HepG2 (cell line): Measurements from ENCODE around the gene NOL4L. TPM values are rescaled to one million over a fixed set of nuclear protein-coding genes. Genes with fewer than 3 reads are reported as not detected.

Source experiments
- ARNT ChIP-seq: fragments of 450-650 bp; IDR thresholded peaks from 2 replicates; pipeline ENCODE4 v1.6.1; 2017
- EED ChIP-seq: sonication (generic); formaldehyde crosslinking; IDR thresholded peaks from 2 replicates; pipeline ENCODE4 v1.5.0; 2020; ENCODE audit warnings: mild to moderate bottlenecking, missing genetic modification reagents
- MEF2D ChIP-seq: sonication (generic); formaldehyde crosslinking; IDR thresholded peaks from 2 replicates; pipeline ENCODE4 v1.5.1; 2020; ENCODE audit warnings: mild to moderate bottlenecking, missing genetic modification reagents
- MTF2 ChIP-seq: sonication (generic); formaldehyde crosslinking; IDR thresholded peaks from 2 replicates; pipeline ENCODE4 v1.5.0; 2020; ENCODE audit warnings: missing genetic modification reagents, borderline replicate concordance
- NFKB2 ChIP-seq: sonication (generic); formaldehyde crosslinking; IDR thresholded peaks from 2 replicates; pipeline ENCODE4 v1.4.0; 2020; ENCODE audit warnings: missing genetic modification reagents, borderline replicate concordance
- TCF7 ChIP-seq: sonication (generic); IDR thresholded peaks from 2 replicates; pipeline ENCODE4 v1.6.1; 2016; ENCODE audit warnings: antibody characterized with exemption, low read depth
- THYN1 ChIP-seq: sonication (generic); formaldehyde crosslinking; IDR thresholded peaks from 2 replicates; pipeline ENCODE4 v1.8.1; 2023; ENCODE audit warnings: low read depth, mild to moderate bottlenecking, moderate library complexity, missing genetic modification reagents, borderline replicate concordance
- TOPORS ChIP-seq: sonication (generic); formaldehyde crosslinking; IDR thresholded peaks from 2 replicates; pipeline ENCODE4 v1.8.0; 2023; ENCODE audit warnings: mild to moderate bottlenecking, missing genetic modification reagents
- ZFY ChIP-seq: sonication (generic); formaldehyde crosslinking; IDR thresholded peaks from 2 replicates; pipeline ENCODE4 v1.4.0; 2020; ENCODE audit warnings: missing genetic modification reagents
- ZNF143 ChIP-seq: sonication (generic); formaldehyde crosslinking; IDR thresholded peaks from 2 replicates; pipeline ENCODE4 v1.4.0; 2020; ENCODE audit warnings: missing genetic modification reagents
- ZNF225 ChIP-seq: sonication (generic); formaldehyde crosslinking; IDR thresholded peaks from 2 replicates; pipeline ENCODE4 v1.4.0; 2020; ENCODE audit warnings: mild to moderate bottlenecking, missing genetic modification reagents
- ZNF577 ChIP-seq: sonication (generic); formaldehyde crosslinking; IDR thresholded peaks from 2 replicates; pipeline ENCODE4 v1.4.0; 2020; ENCODE audit warnings: mild to moderate bottlenecking, low read depth, missing genetic modification reagents, borderline replicate concordance
- polyA plus RNA-seq, 8 experiments: library from polyadenylated mRNA; depleted of rRNA in 3 of 8; stranded (reverse) in 7 of 8; unstranded in 1 of 8; fragments of >200 nt; fragmentation: Illumina TruSeq in 4 of 8; extraction: Trizol in 4 of 8; gene quantifications; 2 replicates each; pipeline versions ENCODE4 v1.2.1 to v1.2.3, GENCODE V29; 2011 to 2016; ENCODE audit warnings: low read depth in 4 of 8, missing spikeins in 1 of 8, mixed read lengths in 1 of 8; ENCODE audit not compliant: insufficient read depth in 1 of 8
- total RNA-seq, 5 experiments: library from RNA; depleted of rRNA; stranded (reverse); fragments of >200 nt; fragmentation: Illumina TruSeq; extraction: Trizol; gene quantifications; 2 replicates each; pipeline ENCODE4 v1.2.3, GENCODE V29; 2016; ENCODE audit warnings: low read depth in 1 of 5
- TF ChIP-seq, protein P1 (sequence below): sonication (generic); formaldehyde crosslinking; IDR thresholded peaks from 2 replicates; pipeline ENCODE4 v1.8.0; 2022; ENCODE audit warnings: missing genetic modification reagents, mild to moderate bottlenecking, moderate library complexity, borderline replicate concordance
- TF ChIP-seq, protein P2 (sequence below): sonication (generic); formaldehyde crosslinking; IDR thresholded peaks from 2 replicates; pipeline ENCODE4 v1.4.0; 2020; ENCODE audit warnings: low read depth, mild to moderate bottlenecking, missing genetic modification reagents
- TF ChIP-seq, protein P3 (sequence below): sonication (generic); formaldehyde crosslinking; IDR thresholded peaks from 2 replicates; pipeline ENCODE4 v1.4.0; 2020; ENCODE audit warnings: mild to moderate bottlenecking, missing genetic modification reagents
- TF ChIP-seq, protein P4 (sequence below): sonication (generic); formaldehyde crosslinking; IDR thresholded peaks from 2 replicates; pipeline ENCODE4 v1.5.0; 2020; ENCODE audit warnings: mild to moderate bottlenecking, missing genetic modification reagents, borderline replicate concordance

The NOL4L gene
- total and polyA plus RNA-seq, 2 of the 13 experiments (the other 11 are each of a cell fraction or from before 2014, with no cell fraction given), result 16.6 to 35.4 TPM

DNA sequence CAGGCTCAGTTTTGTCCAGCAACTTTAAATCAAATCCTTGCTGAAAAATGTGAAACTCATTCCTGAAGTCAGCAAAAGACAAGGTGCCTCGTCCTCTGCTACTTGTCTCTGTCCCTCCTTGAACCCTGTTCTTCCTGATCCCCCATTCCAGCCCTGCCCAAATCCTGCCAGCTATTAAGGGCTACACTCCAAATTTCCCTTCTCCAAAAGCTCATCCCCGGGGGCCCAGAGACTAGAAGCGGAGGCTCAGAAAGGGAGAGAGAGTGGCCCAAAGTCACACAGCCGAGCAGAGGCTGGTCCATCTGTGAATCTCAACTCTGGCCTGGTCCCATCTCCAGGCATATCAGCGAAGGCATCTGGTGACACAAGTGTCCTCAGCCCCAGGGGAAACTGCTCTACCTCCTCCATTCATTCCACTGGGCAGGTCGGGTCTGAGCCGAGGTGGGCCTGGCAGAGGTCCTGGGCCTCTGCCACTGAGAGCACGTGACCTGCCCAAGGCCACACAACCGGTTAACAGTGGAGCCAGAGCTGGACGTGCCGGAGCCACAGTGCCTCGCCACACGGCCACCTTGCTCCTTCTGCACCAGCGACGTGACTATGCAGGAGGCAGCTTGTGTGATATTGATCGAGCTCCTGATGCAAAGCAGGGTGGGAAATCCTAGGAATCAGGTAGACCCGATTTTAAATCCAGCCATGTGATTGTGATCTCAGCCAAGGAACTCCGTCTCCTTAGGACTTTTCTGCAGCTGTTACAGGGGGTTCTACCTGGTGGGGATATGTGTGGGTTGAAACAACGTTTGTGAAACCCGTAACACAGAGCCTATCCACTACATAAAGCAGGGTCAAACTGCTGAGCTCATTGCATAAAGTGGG lies 28.6 kb downstream of the NOL4L start (continued):
- TF ChIP-seq, protein P1, sequence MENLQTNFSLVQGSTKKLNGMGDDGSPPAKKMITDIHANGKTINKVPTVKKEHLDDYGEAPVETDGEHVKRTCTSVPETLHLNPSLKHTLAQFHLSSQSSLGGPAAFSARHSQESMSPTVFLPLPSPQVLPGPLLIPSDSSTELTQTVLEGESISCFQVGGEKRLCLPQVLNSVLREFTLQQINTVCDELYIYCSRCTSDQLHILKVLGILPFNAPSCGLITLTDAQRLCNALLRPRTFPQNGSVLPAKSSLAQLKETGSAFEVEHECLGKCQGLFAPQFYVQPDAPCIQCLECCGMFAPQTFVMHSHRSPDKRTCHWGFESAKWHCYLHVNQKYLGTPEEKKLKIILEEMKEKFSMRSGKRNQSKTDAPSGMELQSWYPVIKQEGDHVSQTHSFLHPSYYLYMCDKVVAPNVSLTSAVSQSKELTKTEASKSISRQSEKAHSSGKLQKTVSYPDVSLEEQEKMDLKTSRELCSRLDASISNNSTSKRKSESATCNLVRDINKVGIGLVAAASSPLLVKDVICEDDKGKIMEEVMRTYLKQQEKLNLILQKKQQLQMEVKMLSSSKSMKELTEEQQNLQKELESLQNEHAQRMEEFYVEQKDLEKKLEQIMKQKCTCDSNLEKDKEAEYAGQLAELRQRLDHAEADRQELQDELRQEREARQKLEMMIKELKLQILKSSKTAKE (CRISPR knock-in tag), result no peak
- peak; percentile 60; the same call in 1 of the 2 replicates for TF ChIP-seq MEF2D (CRISPR knock-in tag)
- TF ChIP-seq, protein P2, sequence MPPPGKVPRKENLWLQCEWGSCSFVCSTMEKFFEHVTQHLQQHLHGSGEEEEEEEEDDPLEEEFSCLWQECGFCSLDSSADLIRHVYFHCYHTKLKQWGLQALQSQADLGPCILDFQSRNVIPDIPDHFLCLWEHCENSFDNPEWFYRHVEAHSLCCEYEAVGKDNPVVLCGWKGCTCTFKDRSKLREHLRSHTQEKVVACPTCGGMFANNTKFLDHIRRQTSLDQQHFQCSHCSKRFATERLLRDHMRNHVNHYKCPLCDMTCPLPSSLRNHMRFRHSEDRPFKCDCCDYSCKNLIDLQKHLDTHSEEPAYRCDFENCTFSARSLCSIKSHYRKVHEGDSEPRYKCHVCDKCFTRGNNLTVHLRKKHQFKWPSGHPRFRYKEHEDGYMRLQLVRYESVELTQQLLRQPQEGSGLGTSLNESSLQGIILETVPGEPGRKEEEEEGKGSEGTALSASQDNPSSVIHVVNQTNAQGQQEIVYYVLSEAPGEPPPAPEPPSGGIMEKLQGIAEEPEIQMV (CRISPR knock-in tag), result no peak
- no peak for TF ChIP-seq ARNT
- peak; percentile 39; the same call in 1 of the 2 replicates for TF ChIP-seq ZNF225 (CRISPR knock-in tag)
- 0 out of 2 replicates have a peak, but pooled peaks have one; percentile 30 for TF ChIP-seq ZNF143 (CRISPR knock-in tag)
- peak; percentile 40; the same call in 1 of the 2 replicates for TF ChIP-seq NFKB2 (CRISPR knock-in tag)
- TF ChIP-seq, protein P3, sequence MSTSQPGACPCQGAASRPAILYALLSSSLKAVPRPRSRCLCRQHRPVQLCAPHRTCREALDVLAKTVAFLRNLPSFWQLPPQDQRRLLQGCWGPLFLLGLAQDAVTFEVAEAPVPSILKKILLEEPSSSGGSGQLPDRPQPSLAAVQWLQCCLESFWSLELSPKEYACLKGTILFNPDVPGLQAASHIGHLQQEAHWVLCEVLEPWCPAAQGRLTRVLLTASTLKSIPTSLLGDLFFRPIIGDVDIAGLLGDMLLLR (CRISPR knock-in tag), result no peak
- TF ChIP-seq, protein P4, sequence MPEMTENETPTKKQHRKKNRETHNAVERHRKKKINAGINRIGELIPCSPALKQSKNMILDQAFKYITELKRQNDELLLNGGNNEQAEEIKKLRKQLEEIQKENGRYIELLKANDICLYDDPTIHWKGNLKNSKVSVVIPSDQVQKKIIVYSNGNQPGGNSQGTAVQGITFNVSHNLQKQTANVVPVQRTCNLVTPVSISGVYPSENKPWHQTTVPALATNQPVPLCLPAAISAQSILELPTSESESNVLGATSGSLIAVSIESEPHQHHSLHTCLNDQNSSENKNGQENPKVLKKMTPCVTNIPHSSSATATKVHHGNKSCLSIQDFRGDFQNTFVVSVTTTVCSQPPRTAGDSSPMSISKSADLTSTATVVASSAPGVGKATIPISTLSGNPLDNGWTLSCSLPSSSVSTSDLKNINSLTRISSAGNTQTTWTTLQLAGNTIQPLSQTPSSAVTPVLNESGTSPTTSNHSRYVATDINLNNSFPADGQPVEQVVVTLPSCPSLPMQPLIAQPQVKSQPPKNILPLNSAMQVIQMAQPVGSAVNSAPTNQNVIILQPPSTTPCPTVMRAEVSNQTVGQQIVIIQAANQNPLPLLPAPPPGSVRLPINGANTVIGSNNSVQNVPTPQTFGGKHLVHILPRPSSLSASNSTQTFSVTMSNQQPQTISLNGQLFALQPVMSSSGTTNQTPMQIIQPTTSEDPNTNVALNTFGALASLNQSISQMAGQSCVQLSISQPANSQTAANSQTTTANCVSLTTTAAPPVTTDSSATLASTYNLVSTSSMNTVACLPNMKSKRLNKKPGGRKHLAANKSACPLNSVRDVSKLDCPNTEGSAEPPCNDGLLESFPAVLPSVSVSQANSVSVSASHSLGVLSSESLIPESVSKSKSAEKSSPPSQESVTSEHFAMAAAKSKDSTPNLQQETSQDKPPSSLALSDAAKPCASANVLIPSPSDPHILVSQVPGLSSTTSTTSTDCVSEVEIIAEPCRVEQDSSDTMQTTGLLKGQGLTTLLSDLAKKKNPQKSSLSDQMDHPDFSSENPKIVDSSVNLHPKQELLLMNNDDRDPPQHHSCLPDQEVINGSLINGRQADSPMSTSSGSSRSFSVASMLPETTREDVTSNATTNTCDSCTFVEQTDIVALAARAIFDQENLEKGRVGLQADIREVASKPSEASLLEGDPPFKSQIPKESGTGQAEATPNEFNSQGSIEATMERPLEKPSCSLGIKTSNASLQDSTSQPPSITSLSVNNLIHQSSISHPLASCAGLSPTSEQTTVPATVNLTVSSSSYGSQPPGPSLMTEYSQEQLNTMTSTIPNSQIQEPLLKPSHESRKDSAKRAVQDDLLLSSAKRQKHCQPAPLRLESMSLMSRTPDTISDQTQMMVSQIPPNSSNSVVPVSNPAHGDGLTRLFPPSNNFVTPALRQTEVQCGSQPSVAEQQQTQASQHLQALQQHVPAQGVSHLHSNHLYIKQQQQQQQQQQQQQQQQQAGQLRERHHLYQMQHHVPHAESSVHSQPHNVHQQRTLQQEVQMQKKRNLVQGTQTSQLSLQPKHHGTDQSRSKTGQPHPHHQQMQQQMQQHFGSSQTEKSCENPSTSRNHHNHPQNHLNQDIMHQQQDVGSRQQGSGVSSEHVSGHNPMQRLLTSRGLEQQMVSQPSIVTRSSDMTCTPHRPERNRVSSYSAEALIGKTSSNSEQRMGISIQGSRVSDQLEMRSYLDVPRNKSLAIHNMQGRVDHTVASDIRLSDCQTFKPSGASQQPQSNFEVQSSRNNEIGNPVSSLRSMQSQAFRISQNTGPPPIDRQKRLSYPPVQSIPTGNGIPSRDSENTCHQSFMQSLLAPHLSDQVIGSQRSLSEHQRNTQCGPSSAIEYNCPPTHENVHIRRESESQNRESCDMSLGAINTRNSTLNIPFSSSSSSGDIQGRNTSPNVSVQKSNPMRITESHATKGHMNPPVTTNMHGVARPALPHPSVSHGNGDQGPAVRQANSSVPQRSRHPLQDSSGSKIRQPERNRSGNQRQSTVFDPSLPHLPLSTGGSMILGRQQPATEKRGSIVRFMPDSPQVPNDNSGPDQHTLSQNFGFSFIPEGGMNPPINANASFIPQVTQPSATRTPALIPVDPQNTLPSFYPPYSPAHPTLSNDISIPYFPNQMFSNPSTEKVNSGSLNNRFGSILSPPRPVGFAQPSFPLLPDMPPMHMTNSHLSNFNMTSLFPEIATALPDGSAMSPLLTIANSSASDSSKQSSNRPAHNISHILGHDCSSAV (CRISPR knock-in tag), result no peak; the same call in 1 of the 2 replicates
- no peak for TF ChIP-seq ZNF577 (CRISPR knock-in tag)
- peak; percentile 66; the same call in 1 of the 2 replicates for TF ChIP-seq ZFY (CRISPR knock-in tag)
- TF ChIP-seq THYN1 (CRISPR knock-in tag), result no peak
- peak; percentile 55; the same call in 1 of the 2 replicates for TF ChIP-seq EED (CRISPR knock-in tag)
- no peak for TF ChIP-seq TCF7
- peak; percentile 88; the same call in 1 of the 2 replicates for TF ChIP-seq MTF2 (CRISPR knock-in tag)
- TF ChIP-seq TOPORS, result no peak
